GM12878 (cell line): Measurements from ENCODE around the gene C19orf33. TPM values are rescaled to one million over a fixed set of nuclear protein-coding genes. Genes with fewer than 3 reads are reported as not detected.

Experiments
- ATAC-seq: fragments of 200-7000 bp; cut with Tn5 transposase; 3 replicates; pipeline ENCODE4 v1.9.1; 2020; ENCODE audit warnings: mild to moderate bottlenecking, moderate library complexity
- BruUV-seq: library from RNA; stranded (reverse); fragments of 400-500 nt; replicated peaks from 2 replicates; lab custom pipeline; 2021; lab: Mats Ljungman, UMichigan
- CTCF ChIA-PET: fragments of 300-600 bp; sonication (Branson Sonifier 250); formaldehyde crosslinking; extraction: SDS; loops from one replicate; lab custom pipeline; 2021; ENCODE audit warnings: inconsistent platforms; lab: Yijun Ruan, JAX
- POLR2A ChIA-PET: fragments of 350-600 bp; formaldehyde crosslinking; extraction: SDS; loops from one replicate; lab custom pipeline; 2021; ENCODE audit warnings: inconsistent platforms; lab: Charles Lee
- RAD21 ChIA-PET: fragments of 300-600 bp; sonication (Branson Sonifier 250); formaldehyde crosslinking; loops from one replicate; lab custom pipeline; 2023; ENCODE audit warnings: antibody characterized with exemption; ENCODE audit not compliant: unreplicated experiment; lab: Charles Lee
- SMC1A ChIA-PET: fragments of 300-600 bp; sonication (Branson Sonifier 250); formaldehyde crosslinking; loops from one replicate; lab custom pipeline; 2023; ENCODE audit not compliant: unreplicated experiment, uncharacterized antibody; lab: Charles Lee
- DNase-seq: peaks from one replicate; pipeline ENCODE4 v3.0.0-alpha.2; 2011; ENCODE audit warnings: low read depth, low spot score
- FAIRE-seq: peaks from 3 replicates; lab custom pipeline; 2011; peaks lifted over from hg19 to GRCh38; lab: Jason Lieb, UNC
- H2AFZ ChIP-seq: 2 replicates; pipeline ENCODE4 v1.6.0; 2011; ENCODE audit warnings: low read depth, low read length, control low read depth; ENCODE audit not compliant: control insufficient read depth
- H3K27ac ChIP-seq: 2 replicates; pipeline ENCODE4 v1.5.1; 2011; ENCODE audit warnings: control low read depth; ENCODE audit not compliant: control insufficient read depth, insufficient read depth
- H3K27me3 ChIP-seq, 2 experiments: replicated peaks in 1 of 2; 2 replicates each; pipeline versions ENCODE4 v1.6.0 to v1.6.1; 2011; ENCODE audit warnings: low read length in 1 of 2; ENCODE audit not compliant: control insufficient read depth in 2 of 2, insufficient read depth in 2 of 2
- H3K36me3 ChIP-seq, 2 experiments: 2 replicates each; pipeline ENCODE4 v1.5.1; 2011; ENCODE audit warnings: low read length in 1 of 2; ENCODE audit not compliant: control insufficient read depth in 2 of 2, insufficient read depth in 2 of 2
- H3K4me1 ChIP-seq: 2 replicates; pipeline ENCODE4 v1.6.1; 2011; ENCODE audit warnings: mild to moderate bottlenecking, low read length, moderate library complexity, mixed read lengths; ENCODE audit not compliant: control insufficient read depth, insufficient read depth
- H3K4me2 ChIP-seq: 2 replicates; pipeline ENCODE4 v1.6.0; 2011; ENCODE audit warnings: control low read depth; ENCODE audit not compliant: control insufficient read depth, insufficient read depth
- H3K4me3 ChIP-seq: fragments of 200-600 bp; sonication (generic); 2 replicates; pipeline ENCODE4 v1.5.1; 2016
- H3K79me2 ChIP-seq: 2 replicates; pipeline ENCODE4 v1.6.0; 2011; ENCODE audit warnings: low read length; ENCODE audit not compliant: control insufficient read depth, insufficient read depth
- H3K9ac ChIP-seq: 2 replicates; pipeline ENCODE4 v1.8.0; 2011; ENCODE audit warnings: low read length, control low read depth, mixed read lengths; ENCODE audit not compliant: control insufficient read depth, insufficient read depth
- H3K9me3 ChIP-seq: replicated peaks from 3 replicates; pipeline ENCODE4 v1.5.1; 2011; ENCODE audit warnings: mild to moderate bottlenecking, low read length; ENCODE audit not compliant: control insufficient read depth, insufficient read depth
- H4K20me1 ChIP-seq: 2 replicates; pipeline ENCODE4 v1.6.0; 2011; ENCODE audit not compliant: control insufficient read depth, insufficient read depth
- EP300 ChIP-seq, 2 experiments: fragments of 150-350 bp in 1 of 2; IDR thresholded peaks; 2 replicates each; pipeline ENCODE4 v1.6.1; 2011 to 2012; ENCODE audit warnings: low read depth in 2 of 2, low read length in 2 of 2, borderline replicate concordance in 1 of 2, improper control_type of control experiment in 1 of 2, inconsistent platforms in 1 of 2; ENCODE audit not compliant: control insufficient read depth in 1 of 2
- IRF4 ChIP-seq: IDR thresholded peaks from 2 replicates; pipeline ENCODE4 v1.6.1; 2011; ENCODE audit warnings: low read depth, low read length
- KDM1A ChIP-seq: fragments of 200-600 bp; sonication (generic); IDR thresholded peaks from 2 replicates; pipeline ENCODE4 v1.6.1; 2016; ENCODE audit warnings: borderline replicate concordance
- MTA2 ChIP-seq: fragments of 450-650 bp; IDR thresholded peaks from 2 replicates; pipeline ENCODE4 v1.6.1; 2016; ENCODE audit warnings: low read depth, mild to moderate bottlenecking, moderate library complexity
- PAX5 ChIP-seq: IDR thresholded peaks from 2 replicates; pipeline ENCODE4 v1.6.1; 2011; ENCODE audit warnings: low read depth, low read length, borderline replicate concordance
- PAX8 ChIP-seq: fragments of 450-650 bp; IDR thresholded peaks from 2 replicates; pipeline ENCODE4 v1.6.1; 2017; ENCODE audit warnings: mild to moderate bottlenecking, moderate library complexity
- RELA ChIP-seq: fragments of 450-650 bp; IDR thresholded peaks from 2 replicates; pipeline ENCODE4 v1.8.0; 2014; ENCODE audit warnings: borderline replicate concordance; ENCODE audit not compliant: partially characterized antibody
- RFX5 ChIP-seq: IDR thresholded peaks from 2 replicates; pipeline ENCODE4 v1.6.1; 2011; ENCODE audit warnings: low read depth, low read length, improper control_type of control experiment
- RUNX3 ChIP-seq: IDR thresholded peaks from 2 replicates; pipeline ENCODE4 v1.6.1; 2012; ENCODE audit warnings: low read length, inconsistent platforms
- STAT1 ChIP-seq: fragments of 450-650 bp; conservative IDR thresholded peaks from 2 replicates; pipeline ENCODE4 v1.6.1; 2014; ENCODE audit warnings: antibody characterized with exemption, mild to moderate bottlenecking
- SUPT20H ChIP-seq: IDR thresholded peaks from 2 replicates; pipeline ENCODE4 v1.6.1; 2011; ENCODE audit warnings: low read depth, mild to moderate bottlenecking, low read length, moderate library complexity, borderline replicate concordance; ENCODE audit not compliant: control insufficient read depth
- TARDBP ChIP-seq: IDR thresholded peaks from 2 replicates; pipeline ENCODE4 v1.6.1; 2016; ENCODE audit warnings: borderline replicate concordance
- TBL1XR1 ChIP-seq: IDR thresholded peaks from 2 replicates; pipeline ENCODE4 v1.6.1; 2012; ENCODE audit warnings: low read depth, low read length, improper control_type of control experiment
- TCF3 ChIP-seq: IDR thresholded peaks from 2 replicates; pipeline ENCODE4 v1.6.1; 2012; ENCODE audit warnings: low read depth, mild to moderate bottlenecking, low read length, borderline replicate concordance; ENCODE audit not compliant: insufficient read depth
- WGBS: methylation state at CpG from one replicate; pipeline ENCODE4 v1.1.6; 2016; ENCODE audit warnings: low lambda C conversion rate; ENCODE audit not compliant: insufficient replicate concordance, insufficient coverage; ENCODE audit errors: missing lambda C conversion rate; 5-methylcytosine and 5-hydroxymethylcytosine counted together
- in situ Hi-C: fragments of 300-500 bp; cut with MboI; formaldehyde crosslinking; loops from 9 replicates; pipeline ENCODE4 v1.14.3; 2018; ENCODE audit warnings: mixed read lengths
- intact Hi-C: fragments of 100-400 bp; cut with micrococcal nuclease; formaldehyde crosslinking; loops from one replicate; pipeline ENCODE4 v1.14.2; 2022; ENCODE audit not compliant: unreplicated experiment
- polyA plus RNA-seq, 11 experiments: library from polyadenylated mRNA; depleted of rRNA in 4 of 11; unstranded in 6 of 11; stranded (reverse) in 5 of 11; fragments of >200 nt; fragmentation: Nextera tagmentation in 4 of 11; fragmentation: Illumina TruSeq in 1 of 11; extraction: Ambion mirVana in 4 of 11; extraction: Trizol in 1 of 11; gene quantifications; 1 replicate in 1 of 11; 2 replicates in 10 of 11; pipeline versions ENCODE4 v1.2.1 to v1.2.3, GENCODE V29; 2011 to 2016; ENCODE audit warnings: inconsistent platforms in 2 of 11, missing spikeins in 2 of 11, low read depth in 1 of 11
- total RNA-seq, 4 experiments: library from RNA; depleted of rRNA in 3 of 4; stranded (reverse); fragments of >200 nt in 3 of 4; fragmentation: Illumina TruSeq in 1 of 4; extraction: Trizol in 1 of 4; gene quantifications; 2 replicates each; pipeline versions ENCODE4 v1.2.1 to v1.2.3, GENCODE V29; 2013 to 2021
- TF ChIP-seq, protein P1 (sequence below): IDR thresholded peaks from 2 replicates; pipeline ENCODE4 v1.6.1; 2012; ENCODE audit warnings: low read depth, low read length, improper control_type of control experiment
- TF ChIP-seq, protein P2 (sequence below), 3 experiments: IDR thresholded peaks in 2 of 3; conservative IDR thresholded peaks in 1 of 3; 2 replicates each; pipeline ENCODE4 v1.5.1; 2011; ENCODE audit warnings: low read depth in 3 of 3, low read length in 3 of 3, mild to moderate bottlenecking in 3 of 3, control low read depth in 2 of 3, moderate library complexity in 2 of 3, inconsistent platforms in 1 of 3, mixed read lengths in 1 of 3; ENCODE audit not compliant: control insufficient read depth in 2 of 3, insufficient read depth in 1 of 3; ENCODE audit errors: extremely low read depth in 1 of 3
- TF ChIP-seq, protein P3 (sequence below): fragments of 450-650 bp; IDR thresholded peaks from 2 replicates; pipeline ENCODE4 v1.6.1; 2017; ENCODE audit warnings: antibody characterized with exemption, mild to moderate bottlenecking, moderate library complexity

Gene C19orf33
- total and polyA plus RNA-seq, 10 of the 15 experiments (the other 5 are each of a cell fraction or from before 2014, with no cell fraction given) = 0.28 to 0.45 TPM; not detected in 8

DNA sequence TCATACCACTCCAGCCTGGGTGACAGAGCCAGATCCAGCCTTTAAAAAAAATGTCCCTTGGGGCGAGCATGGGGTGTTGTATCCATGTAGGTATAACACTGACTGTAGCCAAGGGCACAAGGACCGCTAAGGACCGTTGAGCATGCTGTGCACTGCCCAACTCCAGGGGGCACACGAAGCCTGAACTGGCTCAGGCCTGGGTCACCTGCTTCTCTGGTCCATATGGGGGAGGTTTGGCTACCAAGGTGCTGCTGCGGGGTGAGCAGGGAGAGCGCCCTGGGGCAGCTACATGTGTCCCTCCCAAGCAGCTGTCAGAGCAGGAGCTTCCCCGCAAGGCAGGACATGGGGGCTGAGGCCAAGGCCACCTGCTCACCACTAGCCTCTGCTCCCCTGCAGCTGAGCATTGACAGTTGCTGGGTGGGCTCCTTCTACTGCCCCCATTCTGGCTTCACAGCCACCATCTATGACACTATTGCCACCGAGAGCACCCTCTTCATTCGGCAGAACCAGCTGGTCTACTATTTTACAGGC, 47.9 kb downstream of the C19orf33 start:
- H3K9ac ChIP-seq = no peak overlapping the region
- FAIRE-seq = no peak
- no peak for ATAC-seq
- DNase-seq = no peak
- no peak overlapping the region for H3K4me2 ChIP-seq
- H2AFZ ChIP-seq = no peak overlapping the region
- no peak overlapping the region for H3K27ac ChIP-seq
- no peaks in the 10 kb centered on the region for H4K20me1 ChIP-seq
- ChIA-PET RAD21 (no interaction called here), SMC1A (no interaction called here), CTCF (interaction anchor here (0.6 kb wide), 1 partner anchor 12 kb away, joined by 3 read pairs; no protein-coding TSS in a partner anchor), POLR2A (interaction anchor here (1.1 kb wide), 1 partner anchor 16 kb away, joined by 3 read pairs; the partner anchor contains the start of gene CATSPERG)
- no peaks in the 10 kb centered on the region for H3K9me3 ChIP-seq
- no peak overlapping the region for H3K4me3 ChIP-seq
- H3K4me1 ChIP-seq = no peaks in the 10 kb centered on the region
- no TSS peak for BruUV-seq
- TF ChIP-seq STAT1 = no peak
- no peak for TF ChIP-seq IRF4
- no peak for TF ChIP-seq RFX5
- TF ChIP-seq EP300 (IDR thresholded peaks at IDR 0.05; ENCODE audit: borderline replicate concordance in 1 of 2, control insufficient read depth in 1 of 2, low read depth in 2 of 2, low read length in 2 of 2) = no peak
- TF ChIP-seq MTA2 = no peak
- no peak for TF ChIP-seq RUNX3
- TF ChIP-seq, protein P1, sequence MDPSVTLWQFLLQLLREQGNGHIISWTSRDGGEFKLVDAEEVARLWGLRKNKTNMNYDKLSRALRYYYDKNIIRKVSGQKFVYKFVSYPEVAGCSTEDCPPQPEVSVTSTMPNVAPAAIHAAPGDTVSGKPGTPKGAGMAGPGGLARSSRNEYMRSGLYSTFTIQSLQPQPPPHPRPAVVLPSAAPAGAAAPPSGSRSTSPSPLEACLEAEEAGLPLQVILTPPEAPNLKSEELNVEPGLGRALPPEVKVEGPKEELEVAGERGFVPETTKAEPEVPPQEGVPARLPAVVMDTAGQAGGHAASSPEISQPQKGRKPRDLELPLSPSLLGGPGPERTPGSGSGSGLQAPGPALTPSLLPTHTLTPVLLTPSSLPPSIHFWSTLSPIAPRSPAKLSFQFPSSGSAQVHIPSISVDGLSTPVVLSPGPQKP = no peak
- no peak for TF ChIP-seq PAX8
- TF ChIP-seq RELA = no peak
- no peak for TF ChIP-seq PAX5
- TF ChIP-seq, protein P2, sequence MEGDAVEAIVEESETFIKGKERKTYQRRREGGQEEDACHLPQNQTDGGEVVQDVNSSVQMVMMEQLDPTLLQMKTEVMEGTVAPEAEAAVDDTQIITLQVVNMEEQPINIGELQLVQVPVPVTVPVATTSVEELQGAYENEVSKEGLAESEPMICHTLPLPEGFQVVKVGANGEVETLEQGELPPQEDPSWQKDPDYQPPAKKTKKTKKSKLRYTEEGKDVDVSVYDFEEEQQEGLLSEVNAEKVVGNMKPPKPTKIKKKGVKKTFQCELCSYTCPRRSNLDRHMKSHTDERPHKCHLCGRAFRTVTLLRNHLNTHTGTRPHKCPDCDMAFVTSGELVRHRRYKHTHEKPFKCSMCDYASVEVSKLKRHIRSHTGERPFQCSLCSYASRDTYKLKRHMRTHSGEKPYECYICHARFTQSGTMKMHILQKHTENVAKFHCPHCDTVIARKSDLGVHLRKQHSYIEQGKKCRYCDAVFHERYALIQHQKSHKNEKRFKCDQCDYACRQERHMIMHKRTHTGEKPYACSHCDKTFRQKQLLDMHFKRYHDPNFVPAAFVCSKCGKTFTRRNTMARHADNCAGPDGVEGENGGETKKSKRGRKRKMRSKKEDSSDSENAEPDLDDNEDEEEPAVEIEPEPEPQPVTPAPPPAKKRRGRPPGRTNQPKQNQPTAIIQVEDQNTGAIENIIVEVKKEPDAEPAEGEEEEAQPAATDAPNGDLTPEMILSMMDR (IDR thresholded peaks at IDR 0.05 in 2 of 3, conservative IDR thresholded peaks at IDR 0.05 in 1 of 3; ENCODE audit: control insufficient read depth in 2 of 3, extremely low read depth in 1 of 3, insufficient read depth in 1 of 3, low read depth in 3 of 3, low read length in 3 of 3) = no peak
- no peak for TF ChIP-seq KDM1A
- TF ChIP-seq TCF3 = no peak
- TF ChIP-seq, protein P3, sequence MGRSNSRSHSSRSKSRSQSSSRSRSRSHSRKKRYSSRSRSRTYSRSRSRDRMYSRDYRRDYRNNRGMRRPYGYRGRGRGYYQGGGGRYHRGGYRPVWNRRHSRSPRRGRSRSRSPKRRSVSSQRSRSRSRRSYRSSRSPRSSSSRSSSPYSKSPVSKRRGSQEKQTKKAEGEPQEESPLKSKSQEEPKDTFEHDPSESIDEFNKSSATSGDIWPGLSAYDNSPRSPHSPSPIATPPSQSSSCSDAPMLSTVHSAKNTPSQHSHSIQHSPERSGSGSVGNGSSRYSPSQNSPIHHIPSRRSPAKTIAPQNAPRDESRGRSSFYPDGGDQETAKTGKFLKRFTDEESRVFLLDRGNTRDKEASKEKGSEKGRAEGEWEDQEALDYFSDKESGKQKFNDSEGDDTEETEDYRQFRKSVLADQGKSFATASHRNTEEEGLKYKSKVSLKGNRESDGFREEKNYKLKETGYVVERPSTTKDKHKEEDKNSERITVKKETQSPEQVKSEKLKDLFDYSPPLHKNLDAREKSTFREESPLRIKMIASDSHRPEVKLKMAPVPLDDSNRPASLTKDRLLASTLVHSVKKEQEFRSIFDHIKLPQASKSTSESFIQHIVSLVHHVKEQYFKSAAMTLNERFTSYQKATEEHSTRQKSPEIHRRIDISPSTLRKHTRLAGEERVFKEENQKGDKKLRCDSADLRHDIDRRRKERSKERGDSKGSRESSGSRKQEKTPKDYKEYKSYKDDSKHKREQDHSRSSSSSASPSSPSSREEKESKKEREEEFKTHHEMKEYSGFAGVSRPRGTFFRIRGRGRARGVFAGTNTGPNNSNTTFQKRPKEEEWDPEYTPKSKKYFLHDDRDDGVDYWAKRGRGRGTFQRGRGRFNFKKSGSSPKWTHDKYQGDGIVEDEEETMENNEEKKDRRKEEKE = no peak
- no peak for TF ChIP-seq SUPT20H
- TF ChIP-seq TBL1XR1 = no peak
- no peak for TF ChIP-seq TARDBP
- intact Hi-C loops = no loop called here
- no peaks in the 10 kb centered on the region for H3K36me3 ChIP-seq
- H3K79me2 ChIP-seq = no peaks in the 10 kb centered on the region
- no peaks in the 10 kb centered on the region; a peak in 1 of 4 replicates for H3K27me3 ChIP-seq
- 46% methylated on average over 9 of the region's 9 CpGs for WGBS
- in situ Hi-C loops = no loop called here
